ENCODE results near the gene SETD4. TPM values are rescaled to one million over a fixed set of nuclear protein-coding genes. Genes with fewer than 3 reads are reported as not detected.

Gene SETD4
- total RNA-seq, 1 experiment from 2014 or later = 22.7 TPM

DNA sequence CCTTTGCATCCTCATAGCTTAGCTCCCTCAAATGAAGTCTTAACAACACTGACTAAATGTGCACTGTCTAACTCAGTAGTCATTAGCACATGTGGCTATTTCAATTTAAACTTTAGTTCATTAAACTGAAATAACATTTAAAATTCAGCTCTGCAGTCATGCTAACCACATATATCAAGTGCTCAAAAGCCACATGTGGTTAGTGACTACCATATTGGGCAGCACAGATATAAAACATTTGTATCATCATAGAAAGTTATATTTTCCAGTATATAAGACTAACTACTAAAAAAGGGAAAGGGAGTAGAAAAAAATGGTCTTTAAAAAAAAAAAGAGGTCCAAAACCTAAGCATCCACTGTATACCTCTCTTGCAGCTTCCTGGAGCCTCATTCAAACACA is 64.1 kb downstream of the SETD4 start:
- Histone ChIP-seq H3K27ac (ENCODE audit: low read depth, low read length) (no peak overlapping the region), H3K4me3 (replicated peaks in 1 of 2; ENCODE audit: low read depth in 1 of 2, low read length in 2 of 2) (no peak overlapping the region), H2AFZ (ENCODE audit: low read depth, low read length, poor library complexity, severe bottlenecking) (no peak overlapping the region), H4K20me1 (ENCODE audit: insufficient read depth) (no peaks in the 10 kb centered on the region), H3K9me2 (ENCODE audit: insufficient read depth) (no peaks in the 10 kb centered on the region), H3K4me1 (ENCODE audit: control insufficient read depth in 1 of 2, insufficient read depth in 2 of 2, low read length in 2 of 2) (no peaks in the 10 kb centered on the region), H3K4me2 (ENCODE audit: low read length) (no peak overlapping the region), H3K27me3 (ENCODE audit: insufficient read depth, low read length) (peaks cover 9% of the 10 kb centered on the region; the same call in 1 of the 2 replicates), H3K79me2 (ENCODE audit: insufficient read depth, low read length) (no peaks in the 10 kb centered on the region), H3K36me3 (ENCODE audit: control insufficient read depth in 1 of 2, insufficient read depth in 2 of 2, low read length in 2 of 2) (no peaks in the 10 kb centered on the region), H3K9ac (ENCODE audit: low read length) (no peak overlapping the region), H3K9me3 (ENCODE audit: control insufficient read depth in 1 of 2, insufficient read depth in 1 of 2, low read depth in 1 of 2, low read length in 2 of 2) (no peaks in the 10 kb centered on the region; a peak in 1 of 4 replicates)
- TF ChIP-seq RAD21 (IDR thresholded peaks at IDR 0.05; ENCODE audit: low read depth) (no peak), POLR2AphosphoS5 (IDR thresholded peaks at IDR 0.05; ENCODE audit: low read depth, low read length) (no peak), EGR1 (IDR thresholded peaks at IDR 0.05; ENCODE audit: low read depth) (no peak), SRF (IDR thresholded peaks at IDR 0.05; ENCODE audit: low read depth) (no peak), FOSL1 (IDR thresholded peaks at IDR 0.05; ENCODE audit: low read depth) (no peak), ELF1 (IDR thresholded peaks at IDR 0.05; ENCODE audit: borderline replicate concordance, low read depth) (no peak)
- TF ChIP-seq, protein P1, sequence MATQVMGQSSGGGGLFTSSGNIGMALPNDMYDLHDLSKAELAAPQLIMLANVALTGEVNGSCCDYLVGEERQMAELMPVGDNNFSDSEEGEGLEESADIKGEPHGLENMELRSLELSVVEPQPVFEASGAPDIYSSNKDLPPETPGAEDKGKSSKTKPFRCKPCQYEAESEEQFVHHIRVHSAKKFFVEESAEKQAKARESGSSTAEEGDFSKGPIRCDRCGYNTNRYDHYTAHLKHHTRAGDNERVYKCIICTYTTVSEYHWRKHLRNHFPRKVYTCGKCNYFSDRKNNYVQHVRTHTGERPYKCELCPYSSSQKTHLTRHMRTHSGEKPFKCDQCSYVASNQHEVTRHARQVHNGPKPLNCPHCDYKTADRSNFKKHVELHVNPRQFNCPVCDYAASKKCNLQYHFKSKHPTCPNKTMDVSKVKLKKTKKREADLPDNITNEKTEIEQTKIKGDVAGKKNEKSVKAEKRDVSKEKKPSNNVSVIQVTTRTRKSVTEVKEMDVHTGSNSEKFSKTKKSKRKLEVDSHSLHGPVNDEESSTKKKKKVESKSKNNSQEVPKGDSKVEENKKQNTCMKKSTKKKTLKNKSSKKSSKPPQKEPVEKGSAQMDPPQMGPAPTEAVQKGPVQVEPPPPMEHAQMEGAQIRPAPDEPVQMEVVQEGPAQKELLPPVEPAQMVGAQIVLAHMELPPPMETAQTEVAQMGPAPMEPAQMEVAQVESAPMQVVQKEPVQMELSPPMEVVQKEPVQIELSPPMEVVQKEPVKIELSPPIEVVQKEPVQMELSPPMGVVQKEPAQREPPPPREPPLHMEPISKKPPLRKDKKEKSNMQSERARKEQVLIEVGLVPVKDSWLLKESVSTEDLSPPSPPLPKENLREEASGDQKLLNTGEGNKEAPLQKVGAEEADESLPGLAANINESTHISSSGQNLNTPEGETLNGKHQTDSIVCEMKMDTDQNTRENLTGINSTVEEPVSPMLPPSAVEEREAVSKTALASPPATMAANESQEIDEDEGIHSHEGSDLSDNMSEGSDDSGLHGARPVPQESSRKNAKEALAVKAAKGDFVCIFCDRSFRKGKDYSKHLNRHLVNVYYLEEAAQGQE (IDR thresholded peaks at IDR 0.05; ENCODE audit: low read depth) = no peak
- ATAC-seq (no peak), DNase-seq (ENCODE audit: low read depth, low spot score) (no peak)
- RAD21 ChIA-PET (ENCODE audit: low non-redundant PET in 1 of 2, low total read pairs in 2 of 2, uncharacterized antibody in 2 of 2, unreplicated experiment in 2 of 2) = no interaction called here
- intact Hi-C loops (cut with micrococcal nuclease) = no loop called here
- POLR2A ChIA-PET = no interaction called here
- CTCF ChIA-PET = no interaction called here
- BruUV-seq (replicated peaks) = no TSS peak
